ENCODE measurements around the gene RBFOX1. TPM values are rescaled to one million over a fixed set of nuclear protein-coding genes. Genes with fewer than 3 reads are reported as not detected.

RBFOX1 gene
- total RNA-seq, 1 donor: not detected

DNA sequence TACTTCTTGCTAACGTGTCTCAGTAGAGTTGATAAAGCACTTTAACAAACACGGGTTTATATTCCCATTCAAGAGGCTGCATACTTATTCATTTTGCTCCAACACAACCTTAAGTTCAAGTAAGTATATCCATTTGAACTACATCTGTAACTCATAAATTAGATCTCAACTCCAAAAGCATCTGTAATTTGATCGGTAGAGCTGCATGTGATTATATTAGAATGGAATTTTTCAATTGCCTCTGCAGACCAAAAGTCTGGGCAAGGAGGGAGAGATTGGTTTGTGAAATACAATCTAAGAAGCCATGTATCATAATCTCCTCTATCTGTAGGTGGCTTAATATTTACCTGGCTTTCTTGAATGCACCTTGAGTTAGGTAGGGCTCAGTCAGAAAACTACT is 371.0 kb downstream of the RBFOX1 start:
- no peaks in the 10 kb centered on the region for H4K20me1 ChIP-seq (ENCODE audit: insufficient read depth, low read length)
- no peak overlapping the region for H3K4me3 ChIP-seq (ENCODE audit: insufficient read depth, low read length)
- H3K27me3 ChIP-seq (ENCODE audit: insufficient read depth, low read length): no peaks in the 10 kb centered on the region
- TF ChIP-seq, protein P1, sequence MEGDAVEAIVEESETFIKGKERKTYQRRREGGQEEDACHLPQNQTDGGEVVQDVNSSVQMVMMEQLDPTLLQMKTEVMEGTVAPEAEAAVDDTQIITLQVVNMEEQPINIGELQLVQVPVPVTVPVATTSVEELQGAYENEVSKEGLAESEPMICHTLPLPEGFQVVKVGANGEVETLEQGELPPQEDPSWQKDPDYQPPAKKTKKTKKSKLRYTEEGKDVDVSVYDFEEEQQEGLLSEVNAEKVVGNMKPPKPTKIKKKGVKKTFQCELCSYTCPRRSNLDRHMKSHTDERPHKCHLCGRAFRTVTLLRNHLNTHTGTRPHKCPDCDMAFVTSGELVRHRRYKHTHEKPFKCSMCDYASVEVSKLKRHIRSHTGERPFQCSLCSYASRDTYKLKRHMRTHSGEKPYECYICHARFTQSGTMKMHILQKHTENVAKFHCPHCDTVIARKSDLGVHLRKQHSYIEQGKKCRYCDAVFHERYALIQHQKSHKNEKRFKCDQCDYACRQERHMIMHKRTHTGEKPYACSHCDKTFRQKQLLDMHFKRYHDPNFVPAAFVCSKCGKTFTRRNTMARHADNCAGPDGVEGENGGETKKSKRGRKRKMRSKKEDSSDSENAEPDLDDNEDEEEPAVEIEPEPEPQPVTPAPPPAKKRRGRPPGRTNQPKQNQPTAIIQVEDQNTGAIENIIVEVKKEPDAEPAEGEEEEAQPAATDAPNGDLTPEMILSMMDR (IDR thresholded peaks at IDR 0.05; ENCODE audit: extremely low read depth, low read depth, low read length): no peak
- peaks cover 7% of the 10 kb centered on the region for H3K9me3 ChIP-seq (ENCODE audit: low read depth, low read length)
- H3K4me1 ChIP-seq (ENCODE audit: insufficient read depth, low read length): no peaks in the 10 kb centered on the region
- no peaks in the 10 kb centered on the region for H3K79me2 ChIP-seq (ENCODE audit: insufficient read depth, low read length)
- no peak overlapping the region for H3K27ac ChIP-seq (ENCODE audit: low read depth, low read length)
- DNase-seq (ENCODE audit: insufficient read length, low spot score, missing footprints): peak; percentile 69
- no peaks in the 10 kb centered on the region for H3K36me3 ChIP-seq (ENCODE audit: insufficient read depth, low read length)
- no peak overlapping the region for H2AFZ ChIP-seq (ENCODE audit: low read length)
- H3K4me2 ChIP-seq (ENCODE audit: insufficient read depth, low read length): no peak overlapping the region

DNA sequence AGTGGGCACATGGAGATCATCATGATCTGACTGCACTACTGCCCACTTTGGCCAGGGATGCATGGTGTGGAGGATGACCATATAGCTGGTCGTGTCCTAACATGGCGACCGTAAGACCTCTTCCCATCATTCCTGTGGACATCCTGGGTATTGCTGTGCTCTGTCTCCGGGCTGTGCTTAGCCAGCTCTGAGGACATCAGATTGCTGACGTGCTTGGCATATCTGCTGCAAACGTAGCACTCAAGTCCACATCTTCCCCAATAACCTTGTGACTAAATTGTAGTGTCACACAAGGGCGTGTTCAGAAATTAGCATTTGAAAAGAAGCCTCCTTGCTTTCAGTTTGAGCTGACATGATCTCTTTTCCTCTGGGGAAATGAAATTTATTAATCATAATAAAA is 373.2 kb downstream of the RBFOX1 start:
- H3K27ac ChIP-seq (ENCODE audit: low read depth, low read length): no peak overlapping the region
- TF ChIP-seq, protein P1 (IDR thresholded peaks at IDR 0.05; ENCODE audit: extremely low read depth, low read depth, low read length): no peak
- peaks cover 7% of the 10 kb centered on the region for H3K9me3 ChIP-seq (ENCODE audit: low read depth, low read length)
- no peak for DNase-seq (ENCODE audit: insufficient read length, low spot score, missing footprints)
- H3K4me3 ChIP-seq (ENCODE audit: insufficient read depth, low read length): no peak overlapping the region
- no peaks in the 10 kb centered on the region for H3K4me1 ChIP-seq (ENCODE audit: insufficient read depth, low read length)
- no peaks in the 10 kb centered on the region for H3K79me2 ChIP-seq (ENCODE audit: insufficient read depth, low read length)
- H3K36me3 ChIP-seq (ENCODE audit: insufficient read depth, low read length): no peaks in the 10 kb centered on the region
- no peaks in the 10 kb centered on the region for H4K20me1 ChIP-seq (ENCODE audit: insufficient read depth, low read length)
- H3K27me3 ChIP-seq (ENCODE audit: insufficient read depth, low read length): no peaks in the 10 kb centered on the region
- no peak overlapping the region for H3K4me2 ChIP-seq (ENCODE audit: insufficient read depth, low read length)
- no peak overlapping the region for H2AFZ ChIP-seq (ENCODE audit: low read length)

DNA sequence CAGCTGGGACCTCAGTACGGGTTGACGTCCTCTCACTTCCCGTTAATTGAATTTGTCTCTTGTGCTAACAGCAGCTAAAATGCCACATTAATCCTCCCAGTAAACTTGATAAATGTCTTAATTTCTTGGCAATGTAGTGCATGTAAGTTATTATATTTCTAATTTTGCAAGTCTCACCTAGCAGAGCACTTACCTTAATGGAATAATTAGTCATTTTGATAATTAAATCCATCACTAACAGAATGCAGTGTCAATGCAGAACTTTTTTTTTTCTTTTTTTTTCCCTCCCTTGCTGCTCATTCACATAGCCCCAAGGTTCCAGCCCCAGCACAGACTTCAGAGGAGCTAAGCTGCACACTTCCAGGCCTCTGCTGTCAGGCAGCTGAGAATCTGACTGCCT is 376.5 kb downstream of the RBFOX1 start:
- Histone ChIP-seq H3K36me3 (ENCODE audit: insufficient read depth, low read length) (no peaks in the 10 kb centered on the region), H4K20me1 (ENCODE audit: insufficient read depth, low read length) (no peaks in the 10 kb centered on the region), H3K4me2 (ENCODE audit: insufficient read depth, low read length) (no peak overlapping the region), H3K4me3 (ENCODE audit: insufficient read depth, low read length) (no peak overlapping the region), H3K27ac (ENCODE audit: low read depth, low read length) (no peak overlapping the region), H3K79me2 (ENCODE audit: insufficient read depth, low read length) (no peaks in the 10 kb centered on the region), H3K27me3 (ENCODE audit: insufficient read depth, low read length) (no peaks in the 10 kb centered on the region), H2AFZ (ENCODE audit: low read length) (no peak overlapping the region), H3K4me1 (ENCODE audit: insufficient read depth, low read length) (no peaks in the 10 kb centered on the region), H3K9me3 (ENCODE audit: low read depth, low read length) (peaks cover 4% of the 10 kb centered on the region)
- DNase-seq (ENCODE audit: insufficient read length, low spot score, missing footprints): no peak
- TF ChIP-seq, protein P1 (IDR thresholded peaks at IDR 0.05; ENCODE audit: extremely low read depth, low read depth, low read length): no peak

DNA sequence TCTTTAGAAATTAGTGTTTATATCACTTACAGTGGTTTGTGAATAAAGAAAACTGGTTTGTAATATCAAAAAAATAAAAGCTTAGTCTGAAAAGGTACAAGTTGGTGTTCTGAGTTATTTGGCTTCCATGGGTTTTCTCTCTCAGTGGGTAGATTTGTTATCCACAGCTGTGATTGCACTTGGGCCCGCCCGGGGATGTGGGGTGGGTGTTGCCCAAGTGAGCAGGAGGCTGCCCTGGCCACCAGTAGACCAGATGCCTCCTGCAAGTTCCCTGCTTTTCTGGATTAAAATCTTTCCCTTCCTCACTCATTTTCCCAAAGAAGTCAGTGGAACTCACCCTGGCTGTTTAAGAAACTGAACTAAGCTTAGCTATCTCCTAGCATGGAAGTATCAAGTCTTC is 380.6 kb downstream of the RBFOX1 start:
- H3K79me2 ChIP-seq (ENCODE audit: insufficient read depth, low read length): no peaks in the 10 kb centered on the region
- no peaks in the 10 kb centered on the region for H3K9me3 ChIP-seq (ENCODE audit: low read depth, low read length)
- H3K4me3 ChIP-seq (ENCODE audit: insufficient read depth, low read length): no peak overlapping the region
- no peaks in the 10 kb centered on the region for H3K27me3 ChIP-seq (ENCODE audit: insufficient read depth, low read length)
- TF ChIP-seq, protein P1 (IDR thresholded peaks at IDR 0.05; ENCODE audit: extremely low read depth, low read depth, low read length): no peak
- no peaks in the 10 kb centered on the region for H4K20me1 ChIP-seq (ENCODE audit: insufficient read depth, low read length)
- H2AFZ ChIP-seq (ENCODE audit: low read length): no peak overlapping the region
- no peaks in the 10 kb centered on the region for H3K4me1 ChIP-seq (ENCODE audit: insufficient read depth, low read length)
- no peak for DNase-seq (ENCODE audit: insufficient read length, low spot score, missing footprints)
- no peak overlapping the region for H3K27ac ChIP-seq (ENCODE audit: low read depth, low read length)
- H3K36me3 ChIP-seq (ENCODE audit: insufficient read depth, low read length): no peaks in the 10 kb centered on the region
- no peak overlapping the region for H3K4me2 ChIP-seq (ENCODE audit: insufficient read depth, low read length)
